GM18526 (cell line): Measurements from ENCODE around the gene CPVL.

Experiments
- POLR2A ChIP-seq: IDR thresholded peaks from 3 replicates; pipeline ENCODE4 v1.6.1; 2011; ENCODE audit not compliant: insufficient read length; ENCODE audit errors: extremely low read depth

CPVL gene

GRCh38 chr7:29167721-29168120, 21.4 kb upstream of the CPVL start:
- no peak for TF ChIP-seq POLR2A

GRCh38 chr7:29163854-29164253, 17.5 kb upstream of the CPVL start:
- no peak for TF ChIP-seq POLR2A

- no peak for TF ChIP-seq POLR2A
Observed at GRCh38 chr7:29162577-29162976, 16.2 kb upstream of the CPVL start.

GRCh38 chr7:29161231-29161630, 14.9 kb upstream of the CPVL start:
- TF ChIP-seq POLR2A = no peak

GRCh38 chr7:29160080-29160479, 13.7 kb upstream of the CPVL start:
- TF ChIP-seq POLR2A = no peak

GRCh38 chr7:29158795-29159423, 12.6 kb upstream of the CPVL start:
- TF ChIP-seq POLR2A = no peak

- no peak for TF ChIP-seq POLR2A
Observed at GRCh38 chr7:29156907-29157452, 10.6 kb upstream of the CPVL start.

GRCh38 chr7:29154076-29154475, 7.7 kb upstream of the CPVL start:
- TF ChIP-seq POLR2A = no peak

GRCh38 chr7:29150856-29151255, 4.5 kb upstream of the CPVL start:
- TF ChIP-seq POLR2A = no peak

- TF ChIP-seq POLR2A = no peak
Observed at GRCh38 chr7:29149036-29149435, 2.7 kb upstream of the CPVL start.

- no peak for TF ChIP-seq POLR2A
Observed at GRCh38 chr7:29147821-29148220, 1.5 kb upstream of the CPVL start.

- TF ChIP-seq POLR2A = no peak
Observed at GRCh38 chr7:29146888-29147609, 712 bp upstream of the CPVL start.

- no peak for TF ChIP-seq POLR2A
Observed at GRCh38 chr7:29145553-29146056, 732 bp downstream of the CPVL start.

GRCh38 chr7:29143751-29144150, 2.6 kb downstream of the CPVL start:
- no peak for TF ChIP-seq POLR2A

- no peak for TF ChIP-seq POLR2A
Observed at GRCh38 chr7:29142021-29142727, 4.2 kb downstream of the CPVL start.
